Measurements from ENCODE around the gene PSPH. TPM values are rescaled to one million over a fixed set of nuclear protein-coding genes. Genes with fewer than 3 reads are reported as not detected.
A peak's percentile ranks its signal among the peaks of the same experiment; 100 is the strongest.
"Not testable (repeated sequence)": the region's sequence is repeated elsewhere in the genome, so short reads cannot be mapped to it uniquely, and the experiment has no call there.

PSPH gene
- total and polyA plus RNA-seq, 9 donors = 7.5 to 36.9 (median 13.7) TPM

- peak in 1 of 5 donors; percentile 36 for DNase-seq
- no peak overlapping the region for H3K4me3 ChIP-seq
- intact Hi-C loops (cut with DNase I) = loop anchor here in 3 of 4 donors (5.0 to 10.0 kb wide), 4 partner anchors 73 to 433 kb away; partner anchors contain the start of gene NIPSNAP2 (in 3 of the 3)
- H3K4me1 ChIP-seq (ENCODE audit: insufficient read depth) = peaks cover 3% of the 10 kb centered on the region
- no peak overlapping the region for H3K27ac ChIP-seq
- H3K36me3 ChIP-seq = no peaks in the 10 kb centered on the region
- no peaks in the 10 kb centered on the region for H3K27me3 ChIP-seq
- WGBS, 3 donors = 80 to 88% (median 85%) methylated on average over 16 of the region's 16 CpGs
- no peaks in the 10 kb centered on the region for H3K9me3 ChIP-seq
- TF ChIP-seq EP300 (IDR thresholded peaks at IDR 0.05) (no peak), CTCF (IDR thresholded peaks at IDR 0.05) (no peak), POLR2A (IDR thresholded peaks at IDR 0.05) (no peak)
These were observed 27.0 kb upstream of the PSPH start for GRCh38 chr7:56078196-56078595.

GRCh38 chr7:56077681-56078080 lies 26.4 kb upstream of the PSPH start:
- H3K27ac ChIP-seq = no peak overlapping the region
- TF ChIP-seq EP300 (IDR thresholded peaks at IDR 0.05) (no peak), CTCF (IDR thresholded peaks at IDR 0.05) (no peak), POLR2A (IDR thresholded peaks at IDR 0.05) (no peak)
- no peaks in the 10 kb centered on the region for H3K36me3 ChIP-seq
- 93 to 98% (median 96%) methylated on average over 3 of the region's 3 CpGs for WGBS, 3 donors
- intact Hi-C loops (cut with DNase I) = loop anchor here in 3 of 4 donors (5.0 to 10.0 kb wide), 4 partner anchors 73 to 433 kb away; partner anchors contain the start of gene NIPSNAP2 (in 3 of the 3)
- DNase-seq = peak in 1 of 5 donors; percentile 16
- no peak overlapping the region for H3K4me3 ChIP-seq
- no peaks in the 10 kb centered on the region for H3K9me3 ChIP-seq
- H3K4me1 ChIP-seq (ENCODE audit: insufficient read depth) = peaks cover 2% of the 10 kb centered on the region
- no peaks in the 10 kb centered on the region for H3K27me3 ChIP-seq

- Histone ChIP-seq H3K36me3 (no peaks in the 10 kb centered on the region), H3K27me3 (no peaks in the 10 kb centered on the region), H3K4me1 (ENCODE audit: insufficient read depth) (no peaks in the 10 kb centered on the region), H3K27ac (no peak overlapping the region), H3K4me3 (no peak overlapping the region), H3K9me3 (no peaks in the 10 kb centered on the region)
- no peak for TF ChIP-seq POLR2A (IDR thresholded peaks at IDR 0.05)
- no peak for TF ChIP-seq EP300 (IDR thresholded peaks at IDR 0.05)
- peak; percentile 76 to 86 (median 80) for TF ChIP-seq CTCF (IDR thresholded peaks at IDR 0.05)
- intact Hi-C loops (cut with DNase I) = loop anchor here in 3 of 4 donors (10.0 kb wide), 3 partner anchors 70 to 430 kb away; partner anchors contain the start of gene NIPSNAP2 (in 2 of the 3)
- peak; percentile 74 to 87 (median 85) for DNase-seq
- 16 to 19% (median 18%) methylated on average over 19 of the region's 19 CpGs for WGBS, 3 donors
These were observed 23.1 kb upstream of the PSPH start for GRCh38 chr7:56074371-56074791.

GRCh38 chr7:56066376-56066775 lies 15.1 kb upstream of the PSPH start:
- peak in 1 of 5 donors; percentile 21 for DNase-seq
- intact Hi-C loops (cut with DNase I); H3K27ac ChIP-seq; H3K36me3 ChIP-seq; H3K9me3 ChIP-seq; H3K27me3 ChIP-seq; H3K4me1 ChIP-seq (ENCODE audit: insufficient read depth); H3K4me3 ChIP-seq: not testable (repeated sequence)
- WGBS, 3 donors = 95 to 97% (median 96%) methylated on average over 13 of the region's 13 CpGs

GRCh38 chr7:56063882-56064625 lies 12.8 kb upstream of the PSPH start, which contains the start of gene SUMF2:
SUMF2 (plus strand) TSS chr7:56064286; CDS start chr7:56064312, 26 bp downstream.
- Histone ChIP-seq H3K27me3 (no peaks in the 10 kb centered on the region), H3K36me3 (no peaks in the 10 kb centered on the region), H3K4me1 (ENCODE audit: insufficient read depth) (peaks cover 3% of the 10 kb centered on the region), H3K9me3 (no peaks in the 10 kb centered on the region), H3K27ac (peak within 1 kb of the TSS; percentile 85 to 86), H3K4me3 (peak within 1 kb of the TSS; percentile 87)
- WGBS, 3 donors = 0 to 1% (median 0%) methylated on average over 48 to 49 of the region's 49 CpGs
- peak; percentile 91 to 94 (median 92) for DNase-seq
- intact Hi-C loops (cut with DNase I) = no loop called here
- TF ChIP-seq CTCF (IDR thresholded peaks at IDR 0.05) (peak in 2 of 3 donors; percentile 37 to 40), EP300 (IDR thresholded peaks at IDR 0.05) (no peak), POLR2A (IDR thresholded peaks at IDR 0.05) (peak; percentile 93)

Measured in ovary (tissue), 9 donors.